CD4-positive, alpha-beta T cell treated with Interleukin-17A for 1 hour (primary cell): ENCODE measurements around the gene DIP2C.
"Not testable (repeated sequence)": the region's sequence is repeated elsewhere in the genome, so short reads cannot be mapped to it uniquely, and the experiment has no call there.

Experiments
- DNase-seq: peaks from one replicate; pipeline ENCODE4 v3.0.0-alpha.2; 2020

DIP2C gene

GRCh38 chr10:548238-548901, 141.1 kb downstream of the DIP2C start:
- no peak for DNase-seq

GRCh38 chr10:547591-548081, 141.8 kb downstream of the DIP2C start:
- no peak for DNase-seq

- DNase-seq = no peak
Measured at GRCh38 chr10:546971-547590, 142.4 kb downstream of the DIP2C start.

- DNase-seq = no peak
Measured at GRCh38 chr10:546451-546850, 143.0 kb downstream of the DIP2C start.

- DNase-seq = no peak
Measured at GRCh38 chr10:543862-544822, 145.3 kb downstream of the DIP2C start.

- DNase-seq = no peak
Measured at GRCh38 chr10:543131-543530, 146.3 kb downstream of the DIP2C start.

GRCh38 chr10:541750-542371, 147.6 kb downstream of the DIP2C start:
- no peak for DNase-seq

- no peak for DNase-seq
Measured at GRCh38 chr10:541041-541440, 148.4 kb downstream of the DIP2C start.

GRCh38 chr10:538895-539294, 150.6 kb downstream of the DIP2C start:
- no peak for DNase-seq

- DNase-seq = no peak
Measured at GRCh38 chr10:536935-537334, 152.5 kb downstream of the DIP2C start.

GRCh38 chr10:536371-536925, 153.0 kb downstream of the DIP2C start:
- DNase-seq = no peak

GRCh38 chr10:535952-536351, 153.5 kb downstream of the DIP2C start:
- DNase-seq = no peak

- no peak for DNase-seq
Measured at GRCh38 chr10:535051-535450, 154.4 kb downstream of the DIP2C start.

GRCh38 chr10:534047-534566, 155.4 kb downstream of the DIP2C start:
- DNase-seq = no peak

GRCh38 chr10:533611-534010, 155.9 kb downstream of the DIP2C start:
- no peak for DNase-seq

- no peak for DNase-seq
Measured at GRCh38 chr10:533186-533585, 156.3 kb downstream of the DIP2C start.

- not testable (repeated sequence) for DNase-seq
Measured at GRCh38 chr10:532331-532730, 157.1 kb downstream of the DIP2C start.

- no peak for DNase-seq
Measured at GRCh38 chr10:531541-531940, 157.9 kb downstream of the DIP2C start.

- DNase-seq = peak; percentile 13
Measured at GRCh38 chr10:530717-531116, 158.8 kb downstream of the DIP2C start.

- no peak for DNase-seq
Measured at GRCh38 chr10:529468-530230, 159.8 kb downstream of the DIP2C start.
